SK-N-SH treated with all-trans-retinoic acid at 6 μM for 48 hours (cell line): ENCODE results near the gene MAPRE2.

Source experiments
- ATAC-seq: fragments of 200-7000 bp; cut with Tn5 transposase; 3 replicates; pipeline ENCODE4 v1.9.1; 2020; ENCODE audit warnings: mild to moderate bottlenecking, moderate library complexity
- ARNTL ChIP-seq: fragments of 450-650 bp; formaldehyde crosslinking; IDR thresholded peaks from 2 replicates; pipeline ENCODE4 v1.5.0; 2020; ENCODE audit warnings: low read depth, mild to moderate bottlenecking, moderate library complexity, borderline replicate concordance
- BACH2 ChIP-seq: fragments of 250-450 bp; sonication (Bioruptor Pico); IDR thresholded peaks from 2 replicates; pipeline ENCODE4 v1.9.0; 2021; ENCODE audit warnings: mild to moderate bottlenecking, borderline replicate concordance
- CREB5 ChIP-seq: fragments of 250-450 bp; sonication (Bioruptor Pico); IDR thresholded peaks from 2 replicates; pipeline ENCODE4 v1.5.1; 2020; ENCODE audit warnings: low read depth, mild to moderate bottlenecking, moderate library complexity
- CSRNP3 ChIP-seq: fragments of 250-450 bp; sonication (Bioruptor Pico); IDR thresholded peaks from 2 replicates; pipeline ENCODE4 v1.5.1; 2021; ENCODE audit warnings: mild to moderate bottlenecking, moderate library complexity
- ESRRG ChIP-seq: fragments of 250-450 bp; sonication (Bioruptor Pico); IDR thresholded peaks from 2 replicates; pipeline ENCODE4 v1.6.1; 2021; ENCODE audit warnings: mild to moderate bottlenecking
- GLIS3 ChIP-seq: fragments of 250-450 bp; sonication (Bioruptor Pico); IDR thresholded peaks from 2 replicates; pipeline ENCODE4 v1.5.0; 2020; ENCODE audit warnings: mild to moderate bottlenecking, moderate library complexity
- ISL1 ChIP-seq: fragments of 250-450 bp; sonication (Bioruptor Pico); IDR thresholded peaks from 2 replicates; pipeline ENCODE4 v2.1.2; 2022; ENCODE audit warnings: mild to moderate bottlenecking, moderate library complexity
- OSR1 ChIP-seq: fragments of 250-450 bp; sonication (Bioruptor Pico); IDR thresholded peaks from 2 replicates; pipeline ENCODE4 v1.8.0; 2022; ENCODE audit warnings: moderate library complexity, mild to moderate bottlenecking, inconsistent platforms
- PATZ1 ChIP-seq: fragments of 250-450 bp; sonication (Bioruptor Pico); IDR thresholded peaks from 2 replicates; pipeline ENCODE4 v1.8.0; 2020; ENCODE audit warnings: mild to moderate bottlenecking, moderate library complexity, borderline replicate concordance
- PPARA ChIP-seq: fragments of 250-450 bp; sonication (Bioruptor Pico); IDR thresholded peaks from 2 replicates; pipeline ENCODE4 v1.5.0; 2020; ENCODE audit warnings: mild to moderate bottlenecking, borderline replicate concordance
- RARB ChIP-seq: fragments of 250-450 bp; sonication (Bioruptor Pico); IDR thresholded peaks from 2 replicates; pipeline ENCODE4 v1.8.0; 2021; ENCODE audit warnings: mild to moderate bottlenecking, moderate library complexity
- SNAI2 ChIP-seq: fragments of 250-450 bp; sonication (Bioruptor Pico); IDR thresholded peaks from 2 replicates; pipeline ENCODE4 v1.5.0; 2020; ENCODE audit warnings: mild to moderate bottlenecking, moderate library complexity
- TCF4 ChIP-seq: fragments of 250-450 bp; sonication (Bioruptor Pico); IDR thresholded peaks from 2 replicates; pipeline ENCODE4 v1.8.0; 2021; ENCODE audit warnings: mild to moderate bottlenecking, moderate library complexity, borderline replicate concordance
- TOX ChIP-seq: fragments of 250-450 bp; sonication (Bioruptor Pico); IDR thresholded peaks from 2 replicates; pipeline ENCODE4 v1.8.0; 2021; ENCODE audit warnings: mild to moderate bottlenecking, moderate library complexity, borderline replicate concordance
- ZC3H10 ChIP-seq: fragments of 250-450 bp; sonication (Bioruptor Pico); IDR thresholded peaks from 2 replicates; pipeline ENCODE4 v1.5.1; 2021; ENCODE audit warnings: mild to moderate bottlenecking, moderate library complexity
- ZFP3 ChIP-seq: fragments of 250-450 bp; sonication (Bioruptor Pico); IDR thresholded peaks from 2 replicates; pipeline ENCODE4 v1.5.0; 2020; ENCODE audit warnings: mild to moderate bottlenecking, moderate library complexity
- ZFP30 ChIP-seq: fragments of 450-650 bp; formaldehyde crosslinking; IDR thresholded peaks from 2 replicates; pipeline ENCODE4 v1.5.0; 2022; ENCODE audit warnings: mild to moderate bottlenecking, moderate library complexity
- ZNF565 ChIP-seq: fragments of 450-650 bp; formaldehyde crosslinking; conservative IDR thresholded peaks from 2 replicates; pipeline ENCODE4 v1.5.0; 2020; ENCODE audit warnings: low read depth, mild to moderate bottlenecking, moderate library complexity
- ZNF8 ChIP-seq: fragments of 450-650 bp; formaldehyde crosslinking; IDR thresholded peaks from 2 replicates; pipeline ENCODE4 v1.5.0; 2020; ENCODE audit warnings: mild to moderate bottlenecking, moderate library complexity
- TF ChIP-seq, protein P1 (sequence below): fragments of 250-450 bp; sonication (Bioruptor Pico); IDR thresholded peaks from 2 replicates; pipeline ENCODE4 v1.5.0; 2020; ENCODE audit warnings: mild to moderate bottlenecking, moderate library complexity

The MAPRE2 gene

GRCh38 chr18:35139517-35139916, 98.3 kb downstream of the MAPRE2 start:
- TF ChIP-seq TCF4 (CRISPR knock-in tag) (no peak), SNAI2 (CRISPR knock-in tag) (no peak), PPARA (CRISPR knock-in tag) (no peak), ESRRG (CRISPR knock-in tag) (no peak)

DNA sequence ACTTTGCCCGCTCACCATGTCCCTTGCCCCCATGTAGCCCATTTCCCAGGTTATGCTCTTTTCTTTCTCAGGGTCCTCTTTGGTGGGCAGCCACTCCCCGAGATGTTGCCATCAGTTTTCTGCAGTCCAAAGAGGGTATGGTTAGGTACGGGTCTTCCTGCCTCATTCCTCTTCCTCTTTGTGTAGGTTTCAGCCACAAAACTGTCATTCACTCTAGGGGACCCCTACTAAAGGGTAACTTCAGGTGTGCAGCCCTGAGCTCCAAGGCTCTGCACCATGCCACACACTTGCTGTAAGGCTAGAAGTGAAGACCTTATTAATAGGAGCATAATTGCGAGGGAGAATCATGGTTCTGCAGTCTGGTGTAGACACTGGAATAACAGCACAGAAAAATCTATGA, 99.9 kb downstream of the MAPRE2 start:
- TF ChIP-seq BACH2 (no peak), ZFP3 (CRISPR knock-in tag) (no peak), PATZ1 (CRISPR knock-in tag) (no peak), ZNF565 (CRISPR knock-in tag) (no peak), TOX (CRISPR knock-in tag) (no peak), PPARA (CRISPR knock-in tag) (no peak), ARNTL (CRISPR knock-in tag) (no peak), RARB (CRISPR knock-in tag) (no peak), OSR1 (CRISPR knock-in tag) (no peak), GLIS3 (CRISPR knock-in tag) (no peak), CSRNP3 (CRISPR knock-in tag) (no peak), ZC3H10 (no peak), ISL1 (CRISPR knock-in tag) (no peak)
- TF ChIP-seq, protein P1, sequence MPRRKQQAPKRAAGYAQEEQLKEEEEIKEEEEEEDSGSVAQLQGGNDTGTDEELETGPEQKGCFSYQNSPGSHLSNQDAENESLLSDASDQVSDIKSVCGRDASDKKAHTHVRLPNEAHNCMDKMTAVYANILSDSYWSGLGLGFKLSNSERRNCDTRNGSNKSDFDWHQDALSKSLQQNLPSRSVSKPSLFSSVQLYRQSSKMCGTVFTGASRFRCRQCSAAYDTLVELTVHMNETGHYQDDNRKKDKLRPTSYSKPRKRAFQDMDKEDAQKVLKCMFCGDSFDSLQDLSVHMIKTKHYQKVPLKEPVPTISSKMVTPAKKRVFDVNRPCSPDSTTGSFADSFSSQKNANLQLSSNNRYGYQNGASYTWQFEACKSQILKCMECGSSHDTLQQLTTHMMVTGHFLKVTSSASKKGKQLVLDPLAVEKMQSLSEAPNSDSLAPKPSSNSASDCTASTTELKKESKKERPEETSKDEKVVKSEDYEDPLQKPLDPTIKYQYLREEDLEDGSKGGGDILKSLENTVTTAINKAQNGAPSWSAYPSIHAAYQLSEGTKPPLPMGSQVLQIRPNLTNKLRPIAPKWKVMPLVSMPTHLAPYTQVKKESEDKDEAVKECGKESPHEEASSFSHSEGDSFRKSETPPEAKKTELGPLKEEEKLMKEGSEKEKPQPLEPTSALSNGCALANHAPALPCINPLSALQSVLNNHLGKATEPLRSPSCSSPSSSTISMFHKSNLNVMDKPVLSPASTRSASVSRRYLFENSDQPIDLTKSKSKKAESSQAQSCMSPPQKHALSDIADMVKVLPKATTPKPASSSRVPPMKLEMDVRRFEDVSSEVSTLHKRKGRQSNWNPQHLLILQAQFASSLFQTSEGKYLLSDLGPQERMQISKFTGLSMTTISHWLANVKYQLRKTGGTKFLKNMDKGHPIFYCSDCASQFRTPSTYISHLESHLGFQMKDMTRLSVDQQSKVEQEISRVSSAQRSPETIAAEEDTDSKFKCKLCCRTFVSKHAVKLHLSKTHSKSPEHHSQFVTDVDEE (CRISPR knock-in tag), result no peak
- ATAC-seq, result no peak

More at GRCh38 chr18:35139517-35139916, 98.3 kb downstream of the MAPRE2 start:
- ATAC-seq, result no peak

- TF ChIP-seq CREB5 (CRISPR knock-in tag), result no peak
- no peak for TF ChIP-seq ZNF565 (CRISPR knock-in tag)
- no peak for TF ChIP-seq PPARA (CRISPR knock-in tag)
- no peak for TF ChIP-seq TCF4 (CRISPR knock-in tag)
- TF ChIP-seq CSRNP3 (CRISPR knock-in tag), result no peak
- TF ChIP-seq ZNF8 (CRISPR knock-in tag), result no peak
- TF ChIP-seq GLIS3 (CRISPR knock-in tag), result no peak
- TF ChIP-seq, all 23 proteins: peak for 0
- ATAC-seq, result no peak
Measured at GRCh38 chr18:35141567-35142274, 100.5 kb downstream of the MAPRE2 start.

- ATAC-seq, result no peak
- no peak for TF ChIP-seq ZFP30
- no peak for TF ChIP-seq ZNF565 (CRISPR knock-in tag)
Measured at GRCh38 chr18:35142275-35142615, 101.0 kb downstream of the MAPRE2 start.
